ENCODE results near the gene ADAM8. TPM values are rescaled to one million over a fixed set of nuclear protein-coding genes. Genes with fewer than 3 reads are reported as not detected.

The ADAM8 gene
- polyA plus RNA-seq, 1 donor (not counting 4 experiments of a cell fraction or from before 2014, with no cell fraction given) = 42.0 TPM

DNA sequence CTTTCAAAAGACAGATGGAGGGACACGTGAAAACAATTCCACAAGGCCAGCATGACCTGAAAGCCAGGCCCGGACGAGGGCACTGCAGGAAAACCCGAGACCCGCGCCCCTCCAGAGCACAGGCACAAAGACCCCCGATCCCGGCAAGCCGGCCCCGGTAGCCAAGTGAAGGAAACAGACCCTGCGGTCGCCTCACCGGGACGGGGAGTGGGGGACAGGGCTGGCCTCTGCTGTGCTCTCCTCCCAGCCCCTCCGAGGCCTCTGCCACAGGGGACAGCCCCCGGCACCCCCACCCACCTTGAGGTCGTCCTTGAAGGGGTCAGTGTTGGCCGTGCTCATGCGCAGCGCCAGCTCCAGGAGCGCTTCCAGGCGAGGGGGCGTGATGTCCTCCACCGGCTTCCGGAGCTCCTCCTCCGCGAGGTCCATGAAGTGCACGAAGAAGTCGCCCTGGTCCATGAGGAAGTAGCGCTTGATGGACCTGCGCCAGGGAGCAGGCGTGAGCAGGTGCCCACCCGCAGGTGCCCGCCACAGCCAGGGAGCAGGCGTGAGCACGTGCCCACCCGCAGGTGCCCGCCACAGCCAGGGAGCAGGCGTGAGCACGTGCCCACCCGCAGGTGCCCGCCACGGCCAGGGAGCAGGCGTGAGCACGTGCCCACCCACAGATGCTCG, 11.3 kb upstream of the ADAM8 start:
- TF ChIP-seq EZH2 (IDR thresholded peaks at IDR 0.05; ENCODE audit: low read length) = no peak
- TF ChIP-seq CTCF (optimal IDR thresholded peaks at IDR 0.05 in 1 of 3, IDR thresholded peaks at IDR 0.05 in 1 of 3, conservative IDR thresholded peaks at IDR 0.05 in 1 of 3; ENCODE audit: extremely low read depth in 1 of 3, insufficient read depth in 2 of 3, low read length in 3 of 3) = no peak
- no peak overlapping the region for H2AFZ ChIP-seq (ENCODE audit: control insufficient read depth, low read length)
- FAIRE-seq (no peak), DNase-seq (ENCODE audit: low read depth, low spot score) (no peak)
- H3K27ac ChIP-seq (ENCODE audit: control insufficient read depth, insufficient read depth, low read length) = no peak overlapping the region
- no peak overlapping the region for H3K9ac ChIP-seq (ENCODE audit: control insufficient read depth, extremely low read depth, insufficient read depth, low read length)
- no peaks in the 10 kb centered on the region for H4K20me1 ChIP-seq (ENCODE audit: control insufficient read depth, extremely low read depth, insufficient read depth, low read length)
- no peaks in the 10 kb centered on the region for H3K27me3 ChIP-seq (ENCODE audit: control insufficient read depth, extremely low read depth, insufficient read depth, low read length)
- no peaks in the 10 kb centered on the region for H3K9me3 ChIP-seq (ENCODE audit: control insufficient read depth, low read depth, low read length)
- peaks cover 7% of the 10 kb centered on the region for H3K4me1 ChIP-seq (ENCODE audit: control insufficient read depth, extremely low read depth, insufficient read depth, low read length)
- H3K4me2 ChIP-seq (ENCODE audit: control insufficient read depth, extremely low read depth, insufficient read depth, low read depth, low read length) = no peak overlapping the region
- H3K79me2 ChIP-seq (ENCODE audit: control insufficient read depth, insufficient read depth, low read length) = no peaks in the 10 kb centered on the region
- H3K9me1 ChIP-seq (ENCODE audit: control insufficient read depth, extremely low read depth, insufficient read depth, low read length) = peaks cover 2% of the 10 kb centered on the region
- peaks cover 30 to 47% of the 10 kb centered on the region in 2 experiments for H3K36me3 ChIP-seq (ENCODE audit: control insufficient read depth in 2 of 2, extremely low read depth in 1 of 2, insufficient read depth in 2 of 2, low read length in 2 of 2)
- dilution Hi-C loops (cut with MboI; ENCODE audit: extremely low pct_ligation_motif_present, low sequenced_read_pairs) = no loop called here
- H3K4me3 ChIP-seq (ENCODE audit: control insufficient read depth in 2 of 3, extremely low read depth in 1 of 3, insufficient read depth in 2 of 3, low read depth in 1 of 3, low read length in 3 of 3) = no peak overlapping the region

DNA sequence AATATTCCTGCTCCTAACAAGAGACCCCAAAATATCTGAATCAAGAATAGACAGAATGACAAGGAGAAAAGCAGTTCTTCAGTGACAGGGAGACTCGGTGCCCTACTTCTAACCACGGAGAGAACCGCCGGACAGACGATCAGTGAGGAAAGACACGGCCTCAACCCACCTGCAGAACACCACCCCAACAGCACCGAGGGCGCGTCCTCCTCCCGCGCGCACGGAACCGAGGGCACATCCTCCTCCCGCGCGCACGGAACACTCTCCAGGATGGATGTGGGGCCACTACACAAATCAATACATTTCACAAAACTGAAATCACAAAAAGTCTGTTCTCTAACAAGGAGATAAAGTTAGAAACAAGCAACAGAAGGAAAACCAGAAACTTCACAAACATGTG, 9.7 kb upstream of the ADAM8 start:
- FAIRE-seq = no peak

More for the DNA sequence above, 9.7 kb upstream of the ADAM8 start:
- no peaks in the 10 kb centered on the region for H4K20me1 ChIP-seq (ENCODE audit: control insufficient read depth, extremely low read depth, insufficient read depth, low read length)
- no peak overlapping the region for H2AFZ ChIP-seq (ENCODE audit: control insufficient read depth, low read length)
- H3K9me3 ChIP-seq (ENCODE audit: control insufficient read depth, low read depth, low read length) = no peaks in the 10 kb centered on the region
- no peaks in the 10 kb centered on the region for H3K79me2 ChIP-seq (ENCODE audit: control insufficient read depth, insufficient read depth, low read length)
- no peak overlapping the region for H3K4me2 ChIP-seq (ENCODE audit: control insufficient read depth, extremely low read depth, insufficient read depth, low read depth, low read length)
- no peaks in the 10 kb centered on the region for H3K9me1 ChIP-seq (ENCODE audit: control insufficient read depth, extremely low read depth, insufficient read depth, low read length)
- H3K27ac ChIP-seq (ENCODE audit: control insufficient read depth, insufficient read depth, low read length) = no peak overlapping the region
- dilution Hi-C loops (cut with MboI; ENCODE audit: extremely low pct_ligation_motif_present, low sequenced_read_pairs) = no loop called here
- no peak overlapping the region for H3K4me3 ChIP-seq (ENCODE audit: control insufficient read depth in 2 of 3, extremely low read depth in 1 of 3, insufficient read depth in 2 of 3, low read depth in 1 of 3, low read length in 3 of 3)
- no peak overlapping the region for H3K9ac ChIP-seq (ENCODE audit: control insufficient read depth, extremely low read depth, insufficient read depth, low read length)
- no peaks in the 10 kb centered on the region for H3K4me1 ChIP-seq (ENCODE audit: control insufficient read depth, extremely low read depth, insufficient read depth, low read length)
- no peaks in the 10 kb centered on the region for H3K27me3 ChIP-seq (ENCODE audit: control insufficient read depth, extremely low read depth, insufficient read depth, low read length)
- no peak for DNase-seq (ENCODE audit: low read depth, low spot score)
- no peak for TF ChIP-seq EZH2 (IDR thresholded peaks at IDR 0.05; ENCODE audit: low read length)
- TF ChIP-seq CTCF (optimal IDR thresholded peaks at IDR 0.05 in 1 of 3, IDR thresholded peaks at IDR 0.05 in 1 of 3, conservative IDR thresholded peaks at IDR 0.05 in 1 of 3; ENCODE audit: extremely low read depth in 1 of 3, insufficient read depth in 2 of 3, low read length in 3 of 3) = no peak
- peaks cover 37 to 47% of the 10 kb centered on the region in 2 experiments for H3K36me3 ChIP-seq (ENCODE audit: control insufficient read depth in 2 of 2, extremely low read depth in 1 of 2, insufficient read depth in 2 of 2, low read length in 2 of 2)

Measured in keratinocyte (primary cell).